RWPE1 (cell line): ENCODE measurements around the gene MAN1A2.

Experiments
- CTCF ChIA-PET: fragments of 350-600 bp; sonication (Branson Sonifier 250); formaldehyde crosslinking; extraction: SDS; loops from one replicate; lab custom pipeline; 2021; lab: Yijun Ruan, JAX
- POLR2A ChIA-PET: fragments of 400-600 bp; formaldehyde crosslinking; extraction: SDS; loops from one replicate; lab custom pipeline; 2020; ENCODE audit warnings: antibody characterized with exemption; ENCODE audit not compliant: low non-redundant PET; lab: Yijun Ruan, JAX
- DNase-seq: peaks from one replicate; pipeline ENCODE4 v3.0.0; 2012; ENCODE audit warnings: low spot score
- H3K27ac ChIP-seq: fragments of 450-650 bp; 2 replicates; pipeline ENCODE4 v1.5.1; 2017
- CTCF ChIP-seq: fragments of 450-650 bp; conservative IDR thresholded peaks from 2 replicates; pipeline ENCODE4 v1.5.1; 2017; ENCODE audit warnings: low read depth, mild to moderate bottlenecking

Gene MAN1A2

DNA sequence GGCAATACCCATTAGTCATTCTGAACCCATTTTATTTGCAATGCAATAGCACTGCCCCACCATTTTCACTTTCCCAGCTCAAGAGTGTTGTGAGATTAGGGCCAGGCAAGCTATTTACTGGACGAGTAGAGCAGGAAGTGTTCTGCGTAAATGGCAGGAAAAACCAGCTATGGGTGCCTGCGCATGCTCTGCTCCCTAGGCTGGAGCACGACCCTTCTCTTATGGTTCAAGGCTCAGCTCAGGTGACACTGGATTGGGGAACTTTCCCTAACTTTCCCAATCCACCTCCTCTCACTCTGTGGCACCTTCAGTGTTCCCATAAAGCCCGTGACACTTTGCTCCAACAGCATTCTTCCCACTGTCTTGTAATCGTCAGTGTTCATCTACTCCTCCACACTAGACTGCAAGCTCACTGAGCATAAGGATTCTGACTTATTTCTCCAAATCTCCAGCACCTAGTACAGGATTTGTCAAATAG, 3.6 kb upstream of the MAN1A2 start:
- CTCF ChIA-PET: interaction anchor here (0.6 kb wide), 1 partner anchor 608 kb away, joined by 3 read pairs; no protein-coding TSS in a partner anchor
- no peak for DNase-seq
- POLR2A ChIA-PET: no interaction called here
- TF ChIP-seq CTCF: no peak
- H3K27ac ChIP-seq: no peak overlapping the region

- H3K27ac ChIP-seq: no peak overlapping the region
- no peak for DNase-seq
- CTCF ChIA-PET: no interaction called here
Observed at GRCh38 chr1:117364240-117364639, 3.0 kb upstream of the MAN1A2 start.

GRCh38 chr1:117365350-117366176, 1.7 kb upstream of the MAN1A2 start:
- TF ChIP-seq CTCF: no peak
- DNase-seq: no peak
- CTCF ChIA-PET: interaction anchor here (0.6 kb wide), 1 partner anchor 292 kb away, joined by 3 read pairs; no protein-coding TSS in a partner anchor
- H3K27ac ChIP-seq: peak overlapping the region; percentile 96
- POLR2A ChIA-PET: interaction anchor here (0.7 kb wide), 1 partner anchor 882 kb away, joined by 3 read pairs; no protein-coding TSS in a partner anchor

More at GRCh38 chr1:117364240-117364639, 3.0 kb upstream of the MAN1A2 start:
- POLR2A ChIA-PET: no interaction called here
- no peak for TF ChIP-seq CTCF

DNA sequence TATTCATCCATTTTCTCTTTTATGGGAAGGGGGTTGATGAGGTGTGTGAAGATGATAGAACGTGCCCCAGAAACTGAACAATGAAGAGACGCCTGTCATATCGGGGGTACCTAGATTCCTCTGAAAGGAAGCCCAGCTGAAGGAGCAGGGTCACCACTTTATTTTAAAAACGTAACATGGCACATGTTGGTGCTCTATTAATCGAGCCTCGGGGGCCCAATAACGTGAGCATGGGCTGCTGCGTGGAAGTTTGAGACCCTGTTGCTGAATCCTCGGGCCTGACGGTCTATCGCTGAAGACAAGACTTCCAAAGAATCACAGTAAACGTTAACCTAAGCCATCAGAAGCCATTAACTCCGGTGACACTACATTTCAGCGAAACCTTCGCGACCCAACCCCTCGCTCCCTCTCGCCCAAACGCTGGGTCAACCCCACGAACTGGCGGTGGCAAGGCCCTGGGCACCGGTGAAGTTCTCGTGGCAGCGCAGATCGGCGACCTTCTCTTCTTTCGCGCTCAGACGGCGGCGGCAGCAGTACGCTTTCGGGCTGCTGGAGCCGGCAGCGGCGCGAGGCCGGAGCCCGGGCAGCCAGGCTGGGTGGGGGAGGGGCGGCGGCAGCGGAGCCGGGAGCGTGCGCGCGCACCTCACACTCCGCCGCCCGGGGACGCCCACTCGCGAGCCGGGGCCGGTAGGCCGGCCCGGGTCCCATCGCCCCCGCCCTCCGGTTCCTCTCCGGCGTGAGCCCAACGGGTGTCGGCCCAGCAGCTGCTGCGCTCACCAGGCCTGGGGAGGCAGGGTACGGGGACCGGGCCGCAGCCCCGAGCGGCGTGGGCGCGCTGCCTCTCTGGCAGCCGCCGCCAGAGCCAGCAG, 838 bp upstream of the MAN1A2 start:
- ChIA-PET CTCF (interaction anchor here (0.6 to 1.1 kb wide), 2 partner anchors 82 to 293 kb away, joined by 3 to 4 read pairs; no protein-coding TSS in a partner anchor), POLR2A (no interaction called here)
- peak; percentile 80 for DNase-seq
- peak overlapping the region; percentile 96 for H3K27ac ChIP-seq
- no peak for TF ChIP-seq CTCF

DNA sequence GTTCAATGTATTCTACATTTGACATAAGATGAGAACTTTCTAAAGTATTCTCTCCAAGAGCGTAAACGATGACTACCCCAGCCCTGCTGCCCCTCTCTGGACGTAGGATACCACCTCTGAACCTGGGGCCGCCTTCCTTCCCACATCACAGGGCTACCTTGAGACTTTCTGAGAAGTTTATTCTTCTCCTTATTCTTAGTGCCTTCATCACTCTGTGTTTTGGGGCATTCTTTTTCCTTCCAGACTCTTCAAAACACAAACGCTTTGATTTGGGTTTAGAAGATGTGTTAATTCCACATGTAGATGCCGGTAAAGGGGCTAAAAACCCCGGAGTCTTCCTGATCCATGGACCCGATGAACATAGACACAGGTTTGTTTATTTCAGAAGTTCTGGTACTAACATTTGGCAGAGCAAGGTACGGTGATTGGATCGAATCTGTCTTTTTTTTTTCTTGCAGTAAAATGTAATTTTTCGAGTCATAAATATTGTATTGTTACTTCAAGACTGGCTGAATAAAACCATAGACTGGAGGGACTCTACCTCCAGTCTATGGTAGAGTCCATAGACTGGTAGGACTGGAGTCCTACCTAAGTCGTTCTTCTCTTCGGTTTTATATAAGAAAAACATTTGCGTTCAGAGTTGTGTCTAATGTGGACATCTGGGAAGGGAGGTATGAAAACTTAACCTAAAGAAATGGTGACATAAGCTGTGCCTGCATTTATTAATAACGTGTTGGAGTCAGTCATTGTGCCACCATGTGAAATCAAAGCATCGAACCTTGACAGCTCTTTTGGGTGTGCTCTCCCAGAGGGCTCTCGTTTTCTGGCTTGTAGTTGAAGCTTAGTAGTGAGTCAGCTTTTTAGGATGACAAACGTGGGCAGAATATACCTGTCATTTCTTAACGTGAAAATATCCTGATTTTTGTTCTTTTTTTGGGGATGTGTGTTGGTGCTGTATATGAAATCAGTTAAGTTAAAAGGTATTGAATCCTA, 1.2 kb downstream of the MAN1A2 start:
- POLR2A ChIA-PET: no interaction called here
- no peak for TF ChIP-seq CTCF
- no peak overlapping the region for H3K27ac ChIP-seq
- CTCF ChIA-PET: no interaction called here
- no peak for DNase-seq
